ENCODE data around the gene SRD5A2.

SRD5A2 gene

GRCh38 chr2:31483246-31483645, 97.5 kb downstream of the SRD5A2 start:
- CTCF ChIA-PET, result interaction anchor here (1.1 kb wide), 1 partner anchor 11 kb away, joined by 3 read pairs; no protein-coding TSS in a partner anchor
- no peak for TF ChIP-seq CTCF (IDR thresholded peaks at IDR 0.05; ENCODE audit: control extremely low read depth, extremely low read depth, low read depth, missing control alignments)
- POLR2A ChIA-PET, result no interaction called here
- no peak for DNase-seq (ENCODE audit: extremely low spot score)

- ChIA-PET POLR2A (no interaction called here), CTCF (no interaction called here)
- DNase-seq (ENCODE audit: extremely low spot score), result no peak
- no peak for TF ChIP-seq CTCF (IDR thresholded peaks at IDR 0.05; ENCODE audit: control extremely low read depth, extremely low read depth, low read depth, missing control alignments)
Observed at GRCh38 chr2:31476511-31477180, 104.1 kb downstream of the SRD5A2 start.

- CTCF ChIA-PET, result no interaction called here
Observed at GRCh38 chr2:31475692-31476091, 105.0 kb downstream of the SRD5A2 start.

GRCh38 chr2:31474296-31474695, 106.4 kb downstream of the SRD5A2 start:
- CTCF ChIA-PET, result no interaction called here
- POLR2A ChIA-PET, result no interaction called here
- no peak for TF ChIP-seq CTCF (IDR thresholded peaks at IDR 0.05; ENCODE audit: control extremely low read depth, extremely low read depth, low read depth, missing control alignments)
- no peak for DNase-seq (ENCODE audit: extremely low spot score)

More at GRCh38 chr2:31475692-31476091, 105.0 kb downstream of the SRD5A2 start:
- DNase-seq (ENCODE audit: extremely low spot score), result no peak
- no peak for TF ChIP-seq CTCF (IDR thresholded peaks at IDR 0.05; ENCODE audit: control extremely low read depth, extremely low read depth, low read depth, missing control alignments)
- POLR2A ChIA-PET, result interaction anchor here (0.7 kb wide), 1 partner anchor 74 kb away, joined by 3 read pairs; no protein-coding TSS in a partner anchor

All from GM10248 (cell line).